DOHH2 (cell line): Measurements from ENCODE around the gene SPOCK2.

ENCODE experiments used
- H3F3A ChIP-seq: fragments of 200-600 bp; sonication (generic), shearing (Covaris generic); 2 replicates; pipeline ENCODE4 v1.6.0; 2016; ENCODE audit warnings: antibody characterized with exemption, mild to moderate bottlenecking; ENCODE audit not compliant: control insufficient read depth, insufficient read depth
- H3K27ac ChIP-seq: fragments of 200-600 bp; sonication (generic); 2 replicates; pipeline ENCODE4 v1.5.1; 2014; ENCODE audit warnings: low read depth, mild to moderate bottlenecking, low read length, moderate library complexity
- H3K27me3 ChIP-seq: fragments of 200-600 bp; sonication (generic); 2 replicates; pipeline ENCODE4 v1.6.1; 2014; ENCODE audit warnings: mild to moderate bottlenecking, low read length, mixed read lengths; ENCODE audit not compliant: control insufficient read depth
- H3K36me3 ChIP-seq: fragments of 200-600 bp; sonication (generic); 2 replicates; pipeline ENCODE4 v1.6.1; 2014; ENCODE audit warnings: mild to moderate bottlenecking, low read length, moderate library complexity, mixed read lengths; ENCODE audit not compliant: control insufficient read depth
- H3K4me1 ChIP-seq: fragments of 200-600 bp; sonication (generic); 2 replicates; pipeline ENCODE4 v1.6.1; 2014; ENCODE audit warnings: mild to moderate bottlenecking, low read length, mixed read lengths; ENCODE audit not compliant: control insufficient read depth
- H3K4me2 ChIP-seq: fragments of 200-600 bp; sonication (generic); 2 replicates; pipeline ENCODE4 v1.6.0; 2014; ENCODE audit warnings: mild to moderate bottlenecking, low read length, moderate library complexity
- H3K4me3 ChIP-seq: fragments of 200-600 bp; sonication (generic); 2 replicates; pipeline ENCODE4 v1.5.1; 2014; ENCODE audit warnings: mild to moderate bottlenecking, low read length, mixed read lengths
- H3K79me2 ChIP-seq: fragments of 200-600 bp; sonication (generic); 2 replicates; pipeline ENCODE4 v1.6.1; 2014; ENCODE audit warnings: mild to moderate bottlenecking, low read length, mixed read lengths; ENCODE audit not compliant: control insufficient read depth
- H3K9me2 ChIP-seq: fragments of 200-600 bp; sonication (generic); replicated peaks from 2 replicates; pipeline ENCODE4 v1.6.1; 2014; ENCODE audit warnings: mild to moderate bottlenecking, low read length, mixed read lengths; ENCODE audit not compliant: control insufficient read depth
- H3K9me3 ChIP-seq: fragments of 200-600 bp; sonication (generic); 2 replicates; pipeline ENCODE4 v1.6.1; 2014; ENCODE audit warnings: antibody characterized with exemption, low read length, mixed read lengths; ENCODE audit not compliant: control insufficient read depth, insufficient read depth
- H4K20me1 ChIP-seq: fragments of 200-600 bp; sonication (generic); 2 replicates; pipeline ENCODE4 v1.6.0; 2014; ENCODE audit warnings: low read depth, mild to moderate bottlenecking, antibody characterized with exemption, low read length, moderate library complexity; ENCODE audit not compliant: control insufficient read depth, insufficient read depth
- EZH2phosphoT487 ChIP-seq: fragments of 200-600 bp; sonication (generic); IDR thresholded peaks from 2 replicates; pipeline ENCODE4 v1.6.1; 2017; ENCODE audit warnings: borderline replicate concordance, mild to moderate bottlenecking, antibody characterized with exemption, low read length, moderate library complexity, mixed read lengths
- TF ChIP-seq, protein P1 (sequence below): fragments of 200-600 bp; sonication (generic); IDR thresholded peaks from one replicate; pipeline ENCODE4 v1.5.1; 2014; ENCODE audit warnings: antibody characterized with exemption, mild to moderate bottlenecking, low read depth, low read length; ENCODE audit not compliant: poor library complexity, severe bottlenecking

The SPOCK2 gene

DNA sequence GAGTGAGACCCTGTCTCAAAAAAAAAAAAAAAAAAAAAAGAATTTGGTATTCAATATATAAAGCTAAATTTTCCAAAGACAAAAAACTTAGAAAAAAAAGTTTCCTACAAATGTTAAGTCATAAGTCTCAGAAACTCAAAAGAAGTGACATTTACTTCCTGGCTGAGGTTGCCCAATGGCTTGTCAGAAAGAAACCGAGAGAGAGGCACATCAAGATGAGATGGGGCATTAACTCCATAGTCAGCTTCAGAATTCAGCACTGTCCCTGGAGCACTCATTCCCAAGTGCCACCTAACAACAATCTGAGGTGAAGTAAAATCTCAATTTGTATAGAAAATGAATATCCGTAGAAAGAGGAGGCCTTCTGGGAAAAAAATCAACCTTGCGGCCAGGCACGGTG, 6.8 kb upstream of the SPOCK2 start:
- H3K36me3 ChIP-seq: peaks cover 13% of the 10 kb centered on the region; the same call in 1 of the 2 replicates
- no peaks in the 10 kb centered on the region for H3F3A ChIP-seq
- H3K4me3 ChIP-seq: no peak overlapping the region
- no peak overlapping the region for H3K4me2 ChIP-seq
- no peak for TF ChIP-seq EZH2phosphoT487
- TF ChIP-seq, protein P1, sequence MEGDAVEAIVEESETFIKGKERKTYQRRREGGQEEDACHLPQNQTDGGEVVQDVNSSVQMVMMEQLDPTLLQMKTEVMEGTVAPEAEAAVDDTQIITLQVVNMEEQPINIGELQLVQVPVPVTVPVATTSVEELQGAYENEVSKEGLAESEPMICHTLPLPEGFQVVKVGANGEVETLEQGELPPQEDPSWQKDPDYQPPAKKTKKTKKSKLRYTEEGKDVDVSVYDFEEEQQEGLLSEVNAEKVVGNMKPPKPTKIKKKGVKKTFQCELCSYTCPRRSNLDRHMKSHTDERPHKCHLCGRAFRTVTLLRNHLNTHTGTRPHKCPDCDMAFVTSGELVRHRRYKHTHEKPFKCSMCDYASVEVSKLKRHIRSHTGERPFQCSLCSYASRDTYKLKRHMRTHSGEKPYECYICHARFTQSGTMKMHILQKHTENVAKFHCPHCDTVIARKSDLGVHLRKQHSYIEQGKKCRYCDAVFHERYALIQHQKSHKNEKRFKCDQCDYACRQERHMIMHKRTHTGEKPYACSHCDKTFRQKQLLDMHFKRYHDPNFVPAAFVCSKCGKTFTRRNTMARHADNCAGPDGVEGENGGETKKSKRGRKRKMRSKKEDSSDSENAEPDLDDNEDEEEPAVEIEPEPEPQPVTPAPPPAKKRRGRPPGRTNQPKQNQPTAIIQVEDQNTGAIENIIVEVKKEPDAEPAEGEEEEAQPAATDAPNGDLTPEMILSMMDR: no peak
- H3K27ac ChIP-seq: no peak overlapping the region
- no peaks in the 10 kb centered on the region for H3K9me2 ChIP-seq
- H4K20me1 ChIP-seq: no peaks in the 10 kb centered on the region
- no peaks in the 10 kb centered on the region for H3K4me1 ChIP-seq
- H3K27me3 ChIP-seq: peaks cover 3% of the 10 kb centered on the region; the same call in 1 of the 2 replicates
- no peaks in the 10 kb centered on the region for H3K79me2 ChIP-seq
- no peaks in the 10 kb centered on the region for H3K9me3 ChIP-seq

DNA sequence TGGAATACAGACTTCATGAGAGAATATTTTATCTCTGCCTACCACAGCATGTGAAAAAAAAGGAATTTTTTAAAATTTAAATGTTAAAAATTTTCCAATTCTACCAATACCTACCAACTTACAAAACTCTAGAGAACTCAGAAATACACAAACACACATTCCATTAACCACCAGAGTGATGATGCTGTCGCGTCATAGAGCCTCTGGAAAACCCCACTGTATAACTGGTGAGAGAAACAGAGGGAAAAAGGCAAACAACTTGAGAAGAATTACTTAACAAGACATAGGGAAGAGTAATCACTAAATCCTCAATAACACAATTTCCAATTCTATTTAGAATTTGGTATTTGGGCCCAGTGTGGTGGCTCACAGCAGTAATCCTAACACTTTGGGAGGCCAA, 6.2 kb upstream of the SPOCK2 start:
- no peaks in the 10 kb centered on the region for H3K79me2 ChIP-seq
- no peak overlapping the region for H3K27ac ChIP-seq
- H3F3A ChIP-seq: no peaks in the 10 kb centered on the region
- peaks cover 9% of the 10 kb centered on the region for H3K27me3 ChIP-seq
- H3K9me3 ChIP-seq: no peaks in the 10 kb centered on the region
- peaks cover 13% of the 10 kb centered on the region; the same call in 1 of the 2 replicates for H3K36me3 ChIP-seq
- H3K4me3 ChIP-seq: no peak overlapping the region
- TF ChIP-seq, protein P1: no peak
- TF ChIP-seq EZH2phosphoT487: no peak
- no peak overlapping the region for H3K4me2 ChIP-seq
- no peaks in the 10 kb centered on the region for H3K9me2 ChIP-seq
- H4K20me1 ChIP-seq: no peaks in the 10 kb centered on the region
- H3K4me1 ChIP-seq: no peaks in the 10 kb centered on the region

DNA sequence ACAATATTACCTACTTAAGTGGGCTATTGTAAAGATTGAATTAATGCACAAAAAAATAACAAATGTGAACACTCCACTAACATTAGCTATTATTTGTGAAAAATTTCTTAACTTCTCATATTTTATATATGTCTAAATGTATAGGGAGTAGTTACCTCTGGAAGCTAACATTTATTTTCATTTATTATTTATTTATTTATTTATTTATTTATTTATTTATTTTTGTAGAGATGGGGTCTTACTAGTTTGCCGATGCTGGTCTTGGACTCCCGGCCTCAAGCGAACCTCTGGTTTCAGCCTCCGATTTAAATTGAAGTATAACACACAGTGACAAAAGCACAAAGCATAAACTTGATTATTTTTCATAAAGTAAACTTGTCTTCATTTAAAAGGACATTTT, 5.1 kb upstream of the SPOCK2 start:
- no peak overlapping the region for H3K4me2 ChIP-seq
- H3K9me2 ChIP-seq: no peaks in the 10 kb centered on the region
- H3K9me3 ChIP-seq: no peaks in the 10 kb centered on the region
- H4K20me1 ChIP-seq: no peaks in the 10 kb centered on the region
- H3F3A ChIP-seq: no peaks in the 10 kb centered on the region
- H3K27ac ChIP-seq: no peak overlapping the region
- no peaks in the 10 kb centered on the region for H3K4me1 ChIP-seq
- peaks cover 13% of the 10 kb centered on the region; the same call in 1 of the 2 replicates for H3K36me3 ChIP-seq
- TF ChIP-seq EZH2phosphoT487: no peak
- no peak overlapping the region for H3K4me3 ChIP-seq
- H3K27me3 ChIP-seq: peaks cover 19% of the 10 kb centered on the region
- no peaks in the 10 kb centered on the region for H3K79me2 ChIP-seq

DNA sequence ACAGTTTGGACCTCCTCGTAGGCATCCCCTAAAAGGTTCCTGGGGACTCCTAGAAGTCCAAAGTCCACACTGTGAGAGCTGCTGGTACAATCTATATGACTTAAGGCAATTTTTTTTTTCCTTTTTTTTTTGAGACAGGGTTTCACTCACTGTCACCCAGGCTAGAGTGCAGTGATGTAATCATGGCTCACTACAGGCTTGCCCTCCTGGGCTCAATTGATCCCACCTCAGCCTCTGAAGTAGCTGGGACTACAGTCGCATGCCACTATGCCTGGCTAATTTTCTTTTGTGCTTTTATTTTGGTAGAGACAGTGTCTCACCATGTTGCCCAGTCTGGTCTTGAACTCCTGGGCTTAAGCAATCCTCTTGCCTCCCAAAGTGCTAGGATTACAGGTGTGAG, 4.6 kb upstream of the SPOCK2 start:
- no peaks in the 10 kb centered on the region for H4K20me1 ChIP-seq
- H3K9me2 ChIP-seq: no peaks in the 10 kb centered on the region
- no peak overlapping the region for H3K4me3 ChIP-seq
- H3K4me2 ChIP-seq: no peak overlapping the region
- H3F3A ChIP-seq: no peaks in the 10 kb centered on the region
- TF ChIP-seq EZH2phosphoT487: no peak
- TF ChIP-seq, protein P1: no peak
- no peak overlapping the region for H3K27ac ChIP-seq
- no peaks in the 10 kb centered on the region for H3K79me2 ChIP-seq
- peaks cover 3% of the 10 kb centered on the region for H3K4me1 ChIP-seq
- H3K27me3 ChIP-seq: peaks cover 24% of the 10 kb centered on the region
- H3K36me3 ChIP-seq: peaks cover 13% of the 10 kb centered on the region; the same call in 1 of the 2 replicates
- H3K9me3 ChIP-seq: no peaks in the 10 kb centered on the region
